Central memory CD8-positive, alpha-beta T cell (primary cell): ENCODE measurements around the gene PSME2.

Experiments used
- ATAC-seq: fragments of 150-1000 bp; cut with Tn5 transposase; replicated peaks from 2 replicates; pipeline ENCODE4 v1.10.0; 2022; ENCODE audit warnings: mild to moderate bottlenecking, moderate FRiP score, moderate number of reproducible peaks; ENCODE audit not compliant: poor library complexity, severe bottlenecking; ENCODE audit errors: extremely low read depth
- DNase-seq, 2 donors: peaks; one replicate each; pipeline ENCODE4 v3.0.0; 2021; ENCODE audit warnings: low spot score in 2 of 2
- H3K27ac Mint-ChIP-seq: one replicate; pipeline ENCODE4 v1.8.0; 2022; ENCODE audit warnings: low read depth, mild to moderate bottlenecking, moderate library complexity, mixed read lengths
- H3K27me3 Mint-ChIP-seq: one replicate; pipeline ENCODE4 v1.8.0; 2022; ENCODE audit warnings: mixed read lengths
- H3K36me3 Mint-ChIP-seq: one replicate; pipeline ENCODE4 v1.8.0; 2022; ENCODE audit warnings: mild to moderate bottlenecking, moderate library complexity, mixed read lengths; ENCODE audit not compliant: insufficient read depth
- H3K4me1 Mint-ChIP-seq: one replicate; pipeline ENCODE4 v1.8.0; 2022; ENCODE audit warnings: mixed read lengths
- H3K4me3 Mint-ChIP-seq: one replicate; pipeline ENCODE4 v1.8.0; 2022; ENCODE audit warnings: mild to moderate bottlenecking, moderate library complexity, mixed read lengths
- H3K9me3 Mint-ChIP-seq: one replicate; pipeline ENCODE4 v1.8.0; 2022; ENCODE audit warnings: mixed read lengths

Gene PSME2

GRCh38 chr14:24185741-24186140, 39.3 kb upstream of the PSME2 start:
- H3K27ac Mint-ChIP-seq: no peak overlapping the region
- no peak overlapping the region for H3K4me3 Mint-ChIP-seq
- peaks cover 29% of the 10 kb centered on the region for H3K4me1 Mint-ChIP-seq
- DNase-seq (no peak), ATAC-seq (no peak)
- peaks cover 14% of the 10 kb centered on the region for H3K36me3 Mint-ChIP-seq
- H3K9me3 Mint-ChIP-seq: no peaks in the 10 kb centered on the region
- H3K27me3 Mint-ChIP-seq: no peaks in the 10 kb centered on the region

- Mint-ChIP-seq H3K27me3 (no peaks in the 10 kb centered on the region), H3K4me3 (no peak overlapping the region), H3K4me1 (peaks cover 29% of the 10 kb centered on the region), H3K27ac (peak overlapping the region; percentile 38), H3K9me3 (no peaks in the 10 kb centered on the region), H3K36me3 (peaks cover 17% of the 10 kb centered on the region)
- DNase-seq: no peak
- no peak for ATAC-seq
These were observed 38.6 kb upstream of the PSME2 start for GRCh38 chr14:24185026-24185425.

- H3K4me1 Mint-ChIP-seq: peaks cover 27% of the 10 kb centered on the region
- DNase-seq (no peak), ATAC-seq (no peak)
- H3K27ac Mint-ChIP-seq: peak overlapping the region; percentile 38
- no peaks in the 10 kb centered on the region for H3K9me3 Mint-ChIP-seq
- no peaks in the 10 kb centered on the region for H3K27me3 Mint-ChIP-seq
- H3K4me3 Mint-ChIP-seq: no peak overlapping the region
- H3K36me3 Mint-ChIP-seq: peaks cover 20% of the 10 kb centered on the region
These were observed 37.9 kb upstream of the PSME2 start for GRCh38 chr14:24184104-24184970.

GRCh38 chr14:24183014-24183481, 36.6 kb upstream of the PSME2 start:
- H3K27me3 Mint-ChIP-seq: no peaks in the 10 kb centered on the region
- H3K36me3 Mint-ChIP-seq: peaks cover 18% of the 10 kb centered on the region
- no peak overlapping the region for H3K4me3 Mint-ChIP-seq
- H3K27ac Mint-ChIP-seq: peak overlapping the region; percentile 83
- H3K9me3 Mint-ChIP-seq: no peaks in the 10 kb centered on the region
- H3K4me1 Mint-ChIP-seq: peaks cover 16% of the 10 kb centered on the region
- no peak for ATAC-seq
- no peak for DNase-seq

- Mint-ChIP-seq H3K9me3 (no peaks in the 10 kb centered on the region), H3K27ac (peak overlapping the region; percentile 83), H3K4me1 (peaks cover 8% of the 10 kb centered on the region), H3K36me3 (peaks cover 24% of the 10 kb centered on the region), H3K27me3 (no peaks in the 10 kb centered on the region), H3K4me3 (no peak overlapping the region)
- ATAC-seq: no peak
- no peak for DNase-seq
These were observed 35.9 kb upstream of the PSME2 start for GRCh38 chr14:24182110-24182882.

- no peak for ATAC-seq
- H3K9me3 Mint-ChIP-seq: no peaks in the 10 kb centered on the region
- no peaks in the 10 kb centered on the region for H3K27me3 Mint-ChIP-seq
- H3K4me1 Mint-ChIP-seq: peaks cover 4% of the 10 kb centered on the region
- H3K36me3 Mint-ChIP-seq: peaks cover 21% of the 10 kb centered on the region
- H3K27ac Mint-ChIP-seq: peak overlapping the region; percentile 83
- no peak overlapping the region for H3K4me3 Mint-ChIP-seq
- DNase-seq: no peak
These were observed 35.1 kb upstream of the PSME2 start for GRCh38 chr14:24181371-24182077.

GRCh38 chr14:24179961-24180796, 33.8 kb upstream of the PSME2 start:
- ATAC-seq (no peak), DNase-seq (no peak)
- Mint-ChIP-seq H3K4me1 (peaks cover 7% of the 10 kb centered on the region), H3K4me3 (no peak overlapping the region), H3K36me3 (peaks cover 26% of the 10 kb centered on the region), H3K27me3 (no peaks in the 10 kb centered on the region), H3K27ac (no peak overlapping the region), H3K9me3 (no peaks in the 10 kb centered on the region)

GRCh38 chr14:24179294-24179960, 33.0 kb upstream of the PSME2 start:
- Mint-ChIP-seq H3K4me3 (no peak overlapping the region), H3K27me3 (no peaks in the 10 kb centered on the region), H3K4me1 (peaks cover 15% of the 10 kb centered on the region), H3K36me3 (peaks cover 29% of the 10 kb centered on the region), H3K27ac (peak overlapping the region; percentile 49), H3K9me3 (no peaks in the 10 kb centered on the region)
- DNase-seq: no peak
- ATAC-seq: no peak

- Mint-ChIP-seq H3K4me3 (no peak overlapping the region), H3K36me3 (peaks cover 29% of the 10 kb centered on the region), H3K27me3 (no peaks in the 10 kb centered on the region), H3K9me3 (no peaks in the 10 kb centered on the region), H3K4me1 (peaks cover 19% of the 10 kb centered on the region), H3K27ac (peak overlapping the region; percentile 49)
- no peak for DNase-seq
- ATAC-seq: no peak
These were observed 32.2 kb upstream of the PSME2 start for GRCh38 chr14:24178399-24179178.

- no peaks in the 10 kb centered on the region for H3K27me3 Mint-ChIP-seq
- ATAC-seq: no peak
- no peak for DNase-seq
- no peaks in the 10 kb centered on the region for H3K9me3 Mint-ChIP-seq
- H3K36me3 Mint-ChIP-seq: peaks cover 29% of the 10 kb centered on the region
- H3K27ac Mint-ChIP-seq: no peak overlapping the region
- no peak overlapping the region for H3K4me3 Mint-ChIP-seq
- peaks cover 26% of the 10 kb centered on the region for H3K4me1 Mint-ChIP-seq
These were observed 31.5 kb upstream of the PSME2 start for GRCh38 chr14:24177891-24178290.
